A549 (cell line): ENCODE results near the gene SHC4.

Source experiments
- CHD2 ChIP-seq: fragments of 150-350 bp; IDR thresholded peaks from 2 replicates; pipeline ENCODE4 v1.6.1; 2014; ENCODE audit warnings: low read length; ENCODE audit not compliant: partially characterized antibody
- CTCF ChIP-seq: fragments of >200 bp; sonication (Bioruptor Twin); formaldehyde crosslinking; IDR thresholded peaks from 3 replicates; pipeline ENCODE4 v1.5.1; 2016
- E2F6 ChIP-seq: IDR thresholded peaks from 2 replicates; pipeline ENCODE4 v1.6.1; 2012; ENCODE audit warnings: low read depth, borderline replicate concordance
- EHF ChIP-seq: fragments of 250-450 bp; sonication (Bioruptor Pico); IDR thresholded peaks from 2 replicates; pipeline ENCODE4 v1.5.0; 2020; ENCODE audit warnings: mild to moderate bottlenecking
- ELK1 ChIP-seq: fragments of 150-350 bp; IDR thresholded peaks from 2 replicates; pipeline ENCODE4 v1.6.1; 2014; ENCODE audit warnings: low read depth, mild to moderate bottlenecking, low read length
- EP300 ChIP-seq, 2 experiments: fragments of >200 bp; sonication (Bioruptor Twin); formaldehyde crosslinking; IDR thresholded peaks; 2 replicates in 1 of 2; 3 replicates in 1 of 2; pipeline ENCODE4 v1.6.1; 2016 to 2017
- HOXB5 ChIP-seq: fragments of 250-450 bp; sonication (Bioruptor Pico); IDR thresholded peaks from 2 replicates; pipeline ENCODE4 v1.5.0; 2020; ENCODE audit warnings: mild to moderate bottlenecking, moderate library complexity

- no peak for TF ChIP-seq CTCF
- no peak for TF ChIP-seq CHD2
- TF ChIP-seq E2F6 = no peak
- TF ChIP-seq EP300 (IDR thresholded peaks at IDR 0.05) = no peak
- no peak for TF ChIP-seq ELK1
- TF ChIP-seq EHF (CRISPR knock-in tag) = no peak
- TF ChIP-seq HOXB5 = no peak
Observed at GRCh38 chr15:48825075-48825474, 138.6 kb downstream of the SHC4 start.
